ENCODE results near the gene GABRE.

- TF ChIP-seq CTCF (IDR thresholded peaks at IDR 0.05) (no peak), POLR2A (IDR thresholded peaks at IDR 0.05) (no peak), EP300 (IDR thresholded peaks at IDR 0.05) (no peak)
Observed at GRCh38 chrX:151975228-151975593, 735 bp upstream of the GABRE start.

Measured in ovary (tissue), 3 donors.